Hepatocyte (in vitro differentiated cells): ENCODE measurements around the gene C14orf93. TPM values are rescaled to one million over a fixed set of nuclear protein-coding genes. Genes with fewer than 3 reads are reported as not detected.
A peak's percentile ranks its signal among the peaks of the same experiment; 100 is the strongest.

Source experiments
- DNase-seq: peaks from one replicate; pipeline ENCODE4 v3.0.0-alpha.2; 2016; ENCODE audit warnings: low spot score
- H2AFZ ChIP-seq: fragments of 200-600 bp; sonication (generic); 2 replicates; pipeline ENCODE4 v1.6.0; 2016; ENCODE audit warnings: antibody characterized with exemption, mild to moderate bottlenecking
- H3K27ac ChIP-seq: fragments of 200-600 bp; sonication (generic); 2 replicates; pipeline ENCODE4 v1.5.1; 2016; ENCODE audit warnings: mild to moderate bottlenecking
- H3K27me3 ChIP-seq: fragments of 200-600 bp; sonication (generic); 2 replicates; pipeline ENCODE4 v1.6.1; 2016
- H3K36me3 ChIP-seq: fragments of 200-600 bp; sonication (generic); replicated peaks from 2 replicates; pipeline ENCODE4 v1.5.1; 2016; ENCODE audit warnings: low read depth; ENCODE audit not compliant: insufficient read depth
- H3K4me1 ChIP-seq: fragments of 200-600 bp; sonication (generic); 2 replicates; pipeline ENCODE4 v1.5.1; 2016; ENCODE audit warnings: mild to moderate bottlenecking, moderate library complexity; ENCODE audit not compliant: insufficient read depth
- H3K4me2 ChIP-seq: fragments of 200-600 bp; sonication (generic); 2 replicates; pipeline ENCODE4 v1.6.0; 2016
- H3K4me3 ChIP-seq: fragments of 200-600 bp; sonication (generic); 2 replicates; pipeline ENCODE4 v1.5.1; 2016; ENCODE audit warnings: mild to moderate bottlenecking
- H3K79me2 ChIP-seq: fragments of 200-600 bp; sonication (generic); 2 replicates; pipeline ENCODE4 v1.6.0; 2017; ENCODE audit warnings: mild to moderate bottlenecking
- H3K9me2 ChIP-seq: fragments of 200-600 bp; sonication (generic); replicated peaks from 2 replicates; pipeline ENCODE4 v1.6.0; 2017; ENCODE audit warnings: mild to moderate bottlenecking; ENCODE audit not compliant: insufficient read depth
- H3K9me3 ChIP-seq: fragments of 200-600 bp; sonication (generic); 2 replicates; pipeline ENCODE4 v1.5.1; 2016; ENCODE audit warnings: low read depth, mild to moderate bottlenecking
- H4K20me1 ChIP-seq: fragments of 200-600 bp; sonication (generic); 2 replicates; pipeline ENCODE4 v1.6.0; 2016; ENCODE audit warnings: mild to moderate bottlenecking; ENCODE audit not compliant: insufficient read depth, poor library complexity, severe bottlenecking
- CTCF ChIP-seq: fragments of 200-600 bp; sonication (generic); IDR thresholded peaks from 2 replicates; pipeline ENCODE4 v1.5.1; 2016; ENCODE audit warnings: antibody characterized with exemption, mild to moderate bottlenecking; ENCODE audit not compliant: poor library complexity
- EZH2 ChIP-seq: fragments of 200-600 bp; sonication (generic); IDR thresholded peaks from 2 replicates; pipeline ENCODE4 v1.6.1; 2016; ENCODE audit warnings: antibody characterized with exemption, mild to moderate bottlenecking, borderline replicate concordance
- EZH2phosphoT487 ChIP-seq: fragments of 200-600 bp; sonication (generic); IDR thresholded peaks from one replicate; pipeline ENCODE4 v1.6.1; 2018; ENCODE audit warnings: antibody characterized with exemption, mild to moderate bottlenecking, low read depth, moderate library complexity; ENCODE audit not compliant: unreplicated experiment, severe bottlenecking
- WGBS: methylation state at CpG from one replicate; pipeline ENCODE4 v1.1.6; 2016; ENCODE audit warnings: low lambda C conversion rate; ENCODE audit errors: missing lambda C conversion rate; 5-methylcytosine and 5-hydroxymethylcytosine counted together
- polyA plus RNA-seq: library from polyadenylated mRNA; unstranded; fragments of >200 nt; fragmentation: Nextera tagmentation; extraction: Ambion mirVana; gene quantifications from 2 replicates; pipeline ENCODE4 v1.2.1, GENCODE V29; 2016
- total RNA-seq: library from RNA; depleted of rRNA; stranded (reverse); fragments of >200 nt; gene quantifications from 2 replicates; pipeline ENCODE4 v1.2.3, GENCODE V29; 2014

The C14orf93 gene
- total and polyA plus RNA-seq, 2 experiments from 2014 or later, result 6.5 to 8.8 TPM

GRCh38 chr14:23052671-23053070 lies 42.7 kb upstream of the C14orf93 start:
- Histone ChIP-seq H3K4me2 (no peak overlapping the region), H3K9me3 (no peaks in the 10 kb centered on the region), H3K79me2 (no peaks in the 10 kb centered on the region), H2AFZ (no peak overlapping the region), H3K36me3 (no peaks in the 10 kb centered on the region), H3K4me1 (peaks cover 12% of the 10 kb centered on the region), H3K9me2 (no peaks in the 10 kb centered on the region), H4K20me1 (no peaks in the 10 kb centered on the region), H3K4me3 (no peak overlapping the region), H3K27ac (no peak overlapping the region), H3K27me3 (no peaks in the 10 kb centered on the region)
- DNase-seq, result no peak
- WGBS, result 83% methylated on average over 3 of the region's 3 CpGs
- TF ChIP-seq EZH2, result no peak
- TF ChIP-seq EZH2phosphoT487, result no peak
- TF ChIP-seq CTCF, result no peak

- peak; percentile 28 for DNase-seq
- 85% methylated on average over 14 of the region's 14 CpGs for WGBS
- TF ChIP-seq EZH2phosphoT487, result no peak
- no peak for TF ChIP-seq EZH2
- TF ChIP-seq CTCF, result no peak
Measured at GRCh38 chr14:23052182-23052623, 42.3 kb upstream of the C14orf93 start.

GRCh38 chr14:23051141-23052057 lies 41.5 kb upstream of the C14orf93 start:
- DNase-seq, result no peak
- 90% methylated on average over 5 of the region's 5 CpGs for WGBS
- no peaks in the 10 kb centered on the region for H3K79me2 ChIP-seq
- H3K36me3 ChIP-seq, result no peaks in the 10 kb centered on the region
- no peaks in the 10 kb centered on the region for H4K20me1 ChIP-seq
- no peak overlapping the region for H2AFZ ChIP-seq
- H3K9me3 ChIP-seq, result no peaks in the 10 kb centered on the region
- no peaks in the 10 kb centered on the region for H3K27me3 ChIP-seq
- H3K4me1 ChIP-seq, result peaks cover 8% of the 10 kb centered on the region
- H3K9me2 ChIP-seq, result no peaks in the 10 kb centered on the region
- H3K4me3 ChIP-seq, result no peak overlapping the region
- TF ChIP-seq EZH2phosphoT487 (no peak), CTCF (no peak), EZH2 (no peak)
- H3K4me2 ChIP-seq, result no peak overlapping the region
- no peak overlapping the region for H3K27ac ChIP-seq

More at GRCh38 chr14:23052182-23052623, 42.3 kb upstream of the C14orf93 start:
- H4K20me1 ChIP-seq, result no peaks in the 10 kb centered on the region
- no peak overlapping the region for H3K4me2 ChIP-seq
- H3K79me2 ChIP-seq, result no peaks in the 10 kb centered on the region
- H3K36me3 ChIP-seq, result no peaks in the 10 kb centered on the region
- no peaks in the 10 kb centered on the region for H3K9me2 ChIP-seq
- no peak overlapping the region for H3K4me3 ChIP-seq
- no peak overlapping the region for H2AFZ ChIP-seq
- no peak overlapping the region for H3K27ac ChIP-seq
- H3K4me1 ChIP-seq, result peaks cover 12% of the 10 kb centered on the region
- no peaks in the 10 kb centered on the region for H3K9me3 ChIP-seq
- H3K27me3 ChIP-seq, result no peaks in the 10 kb centered on the region
